Esophagus muscularis mucosa (tissue), 3 donors: ENCODE data around the gene PTPRE.

Source experiments
- CTCF ChIP-seq, 3 experiments: fragments of 200-600 bp in 2 of 3; fragments of 450-650 bp in 1 of 3; sonication (generic) in 2 of 3; IDR thresholded peaks; one replicate each; pipeline ENCODE4 v1.5.1; 2017 to 2019; ENCODE audit warnings: antibody characterized with exemption in 3 of 3, mild to moderate bottlenecking in 2 of 3, moderate library complexity in 1 of 3
- POLR2A ChIP-seq: fragments of 450-650 bp; IDR thresholded peaks from one replicate; pipeline ENCODE4 v1.6.1; 2017; ENCODE audit warnings: antibody characterized with exemption, moderate library complexity, mild to moderate bottlenecking, low read depth
- POLR2AphosphoS5 ChIP-seq, 2 donors: sonication (generic); formaldehyde crosslinking; IDR thresholded peaks; one replicate each; pipeline ENCODE4 v1.6.1; 2017; ENCODE audit warnings: antibody characterized with exemption in 2 of 2

- no peak for TF ChIP-seq CTCF (IDR thresholded peaks at IDR 0.05)
- no peak for TF ChIP-seq POLR2A
- no peak for TF ChIP-seq POLR2AphosphoS5 (IDR thresholded peaks at IDR 0.05)
These were observed 3.0 kb downstream of the PTPRE start for GRCh38 chr10:127909716-127910463.
